ENCODE measurements around the gene CLP1. TPM values are rescaled to one million over a fixed set of nuclear protein-coding genes. Genes with fewer than 3 reads are reported as not detected.

CLP1 gene
- total RNA-seq, 1 experiment from 2014 or later, result 35.5 TPM

DNA sequence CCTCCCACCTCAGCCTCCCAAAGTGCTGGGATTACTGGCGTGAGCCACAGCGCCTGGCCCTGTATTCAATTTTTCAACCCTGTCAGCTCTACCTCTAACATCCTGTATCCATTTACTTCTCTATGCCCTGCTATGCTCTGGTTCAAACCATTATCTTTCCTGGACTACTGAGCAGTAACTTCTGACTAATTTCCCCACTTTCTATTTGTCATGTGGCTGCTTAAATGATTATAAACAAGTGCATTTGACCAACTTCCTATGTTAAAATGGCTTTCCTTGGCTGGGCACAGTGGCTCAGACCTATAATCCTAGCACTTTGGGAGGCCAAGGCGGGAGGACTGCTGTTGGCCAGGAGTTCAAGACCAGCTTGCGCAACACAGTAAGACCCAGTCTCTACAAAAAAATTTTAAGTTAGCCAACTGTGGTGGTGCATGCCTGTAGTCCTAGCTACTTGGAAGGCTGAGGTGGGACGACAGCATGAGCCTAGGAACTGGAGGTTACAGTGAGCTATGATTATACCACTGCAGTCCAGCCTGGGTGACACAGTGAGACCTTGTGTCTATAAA, 52.3 kb downstream of the CLP1 start:
- Histone ChIP-seq H2BK5ac (ENCODE audit: insufficient read length, low read length) (no peak overlapping the region), H4K5ac (ENCODE audit: insufficient read length, low read depth, low read length) (no peak overlapping the region), H3K79me2 (ENCODE audit: insufficient read depth, low read length) (peaks cover 21% of the 10 kb centered on the region; the same call in 1 of the 2 replicates), H3K56ac (ENCODE audit: insufficient read length, low read depth, low read length) (no peak overlapping the region), H3K23ac (ENCODE audit: insufficient read length, low read depth, low read length) (no peak overlapping the region), H3K9ac (ENCODE audit: extremely low read depth, insufficient read length, low read length) (no peak overlapping the region), H2AK5ac (ENCODE audit: insufficient read length, low read length) (no peak overlapping the region), H2BK120ac (ENCODE audit: low read depth, low read length, poor library complexity, severe bottlenecking) (no peak overlapping the region), H3K4me2 (ENCODE audit: insufficient read depth, insufficient read length, low read length) (no peak overlapping the region), H3K27me3 (ENCODE audit: insufficient read depth, low read length) (no peaks in the 10 kb centered on the region), H2AFZ (ENCODE audit: low read length) (no peak overlapping the region), H2BK15ac (ENCODE audit: low read depth, low read length) (no peak overlapping the region), H3K14ac (ENCODE audit: insufficient read depth, low read length) (no peak overlapping the region), H3K4ac (ENCODE audit: low read depth, low read length) (no peak overlapping the region), H3K79me1 (ENCODE audit: insufficient read depth, low read depth, low read length, poor library complexity, severe bottlenecking) (no peaks in the 10 kb centered on the region), H3K9me3 (ENCODE audit: control insufficient read depth, low read depth, low read length) (no peaks in the 10 kb centered on the region), H2BK12ac (ENCODE audit: insufficient read length, low read depth, low read length) (no peak overlapping the region), H4K20me1 (ENCODE audit: control insufficient read depth, insufficient read depth, insufficient read length) (no peaks in the 10 kb centered on the region), H3K23me2 (ENCODE audit: insufficient read length, low read depth, low read length, poor library complexity, severe bottlenecking) (no peaks in the 10 kb centered on the region), H4K8ac (replicated peaks; ENCODE audit: insufficient read length, low read depth, low read length) (no peak overlapping the region), H3T11ph (ENCODE audit: low read length) (no peak overlapping the region), H3K27ac (ENCODE audit: insufficient read length, low read depth, low read length) (no peak overlapping the region), H3K18ac (ENCODE audit: insufficient read length, low read depth, low read length) (no peak overlapping the region), H2BK20ac (ENCODE audit: low read depth, low read length, poor library complexity, severe bottlenecking) (no peak overlapping the region), H4K91ac (ENCODE audit: insufficient read length, low read depth, low read length) (no peak overlapping the region), H3K4me1 (ENCODE audit: insufficient read depth, low read length) (no peaks in the 10 kb centered on the region)
- Mint-ChIP-seq H3K4me1 (peaks cover 13 to 25% of the 10 kb centered on the region in 2 experiments), H3K27ac (peak overlapping the region in 1 of 3 experiments; percentile 12; a peak in 1 of 7 replicates), H3K9me3 (no peaks in the 10 kb centered on the region; a peak in 1 of 5 replicates), H3K36me3 (ENCODE audit: insufficient read depth in 1 of 3, low read depth in 3 of 3) (peaks cover 7 to 12% (median 11%) of the 10 kb centered on the region in 3 experiments), H3K27me3 (ENCODE audit: low read depth) (no peaks in the 10 kb centered on the region), H3K4me3 (peak overlapping the region in 1 of 2 experiments; percentile 32; a peak in 2 of 5 replicates)
- no peak for DNase-seq
- no CpG with 5 or more reads among the region's 5 CpGs for WGBS (ENCODE audit: extremely low coverage, insufficient read length, low lambda C conversion rate)
- TF ChIP-seq, protein P1, sequence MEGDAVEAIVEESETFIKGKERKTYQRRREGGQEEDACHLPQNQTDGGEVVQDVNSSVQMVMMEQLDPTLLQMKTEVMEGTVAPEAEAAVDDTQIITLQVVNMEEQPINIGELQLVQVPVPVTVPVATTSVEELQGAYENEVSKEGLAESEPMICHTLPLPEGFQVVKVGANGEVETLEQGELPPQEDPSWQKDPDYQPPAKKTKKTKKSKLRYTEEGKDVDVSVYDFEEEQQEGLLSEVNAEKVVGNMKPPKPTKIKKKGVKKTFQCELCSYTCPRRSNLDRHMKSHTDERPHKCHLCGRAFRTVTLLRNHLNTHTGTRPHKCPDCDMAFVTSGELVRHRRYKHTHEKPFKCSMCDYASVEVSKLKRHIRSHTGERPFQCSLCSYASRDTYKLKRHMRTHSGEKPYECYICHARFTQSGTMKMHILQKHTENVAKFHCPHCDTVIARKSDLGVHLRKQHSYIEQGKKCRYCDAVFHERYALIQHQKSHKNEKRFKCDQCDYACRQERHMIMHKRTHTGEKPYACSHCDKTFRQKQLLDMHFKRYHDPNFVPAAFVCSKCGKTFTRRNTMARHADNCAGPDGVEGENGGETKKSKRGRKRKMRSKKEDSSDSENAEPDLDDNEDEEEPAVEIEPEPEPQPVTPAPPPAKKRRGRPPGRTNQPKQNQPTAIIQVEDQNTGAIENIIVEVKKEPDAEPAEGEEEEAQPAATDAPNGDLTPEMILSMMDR (conservative IDR thresholded peaks at IDR 0.05), result no peak

Small RNA genes within 50 kb of the gene (microRNA-seq; reads per million reads assigned to microRNA genes)
- 3,784 reads per million, percentile 98 among the genes with 10 or more reads in this experiment for gene MIR130A (ENCODE audit: borderline microRNAs expressed)

Other genes starting within 250 kb of the CLP1 start
- gene SLC43A3, start 230.6 kb upstream of the CLP1 start, total RNA-seq (2021), result 21.4 and 21.9 TPM in 2 replicates
- gene RTN4RL2, start 197.2 kb upstream of the CLP1 start, total RNA-seq (2021), result 7.0 and 7.1 TPM in 2 replicates
- 16.3 and 17.0 TPM in 2 replicates for gene SLC43A1, start 142.1 kb upstream of the CLP1 start, total RNA-seq (2021)
- 126 and 130 TPM in 2 replicates for gene TIMM10, start 127.0 kb upstream of the CLP1 start, total RNA-seq (2021)
- 0.18 TPM in 1 of 2 replicates, not detected in the other for gene SMTNL1, start 120.2 kb upstream of the CLP1 start, total RNA-seq (2021)
- gene UBE2L6, start 90.1 kb upstream of the CLP1 start, total RNA-seq (2021), result 38.2 and 38.9 TPM in 2 replicates
- gene SERPING1, start 60.1 kb upstream of the CLP1 start, total RNA-seq (2021), result 35.2 and 37.9 TPM in 2 replicates
- gene YPEL4, start 7.8 kb upstream of the CLP1 start, total RNA-seq (2021), result 0.13 TPM in 1 of 2 replicates, not detected in the other
- gene ZDHHC5, start 10.4 kb downstream of the CLP1 start, total RNA-seq (2021), result 65.2 and 67.2 TPM in 2 replicates
- 17.6 and 17.9 TPM in 2 replicates for gene MED19, start 54.5 kb downstream of the CLP1 start, total RNA-seq (2021)
- 91.1 and 91.3 TPM in 2 replicates for gene TMX2, start 54.8 kb downstream of the CLP1 start, total RNA-seq (2021)
- 251 and 271 TPM in 2 replicates for gene SELENOH, start 83.7 kb downstream of the CLP1 start, total RNA-seq (2021)
- not detected in 2 replicates for gene BTBD18, start 94.1 kb downstream of the CLP1 start, total RNA-seq (2021)
- gene CTNND1, start 104.0 kb downstream of the CLP1 start, total RNA-seq (2021), result 164 and 166 TPM in 2 replicates